HEK293T (cell line): ENCODE data around the gene OR2H2.

ENCODE experiments used
- ARNT ChIP-seq: fragments of 450-650 bp; IDR thresholded peaks from 2 replicates; pipeline ENCODE4 v1.6.1; 2017; ENCODE audit warnings: mild to moderate bottlenecking
- BHLHE40 ChIP-seq: fragments of 450-650 bp; IDR thresholded peaks from 2 replicates; pipeline ENCODE4 v1.6.1; 2016; ENCODE audit warnings: mild to moderate bottlenecking, moderate library complexity, borderline replicate concordance
- ELF4 ChIP-seq: fragments of 450-650 bp; IDR thresholded peaks from 2 replicates; pipeline ENCODE4 v1.6.1; 2017; ENCODE audit warnings: antibody characterized with exemption
- FOXA1 ChIP-seq: fragments of 450-650 bp; IDR thresholded peaks from 2 replicates; pipeline ENCODE4 v1.6.1; 2016; ENCODE audit warnings: mild to moderate bottlenecking
- FOXK2 ChIP-seq: fragments of 450-650 bp; IDR thresholded peaks from 2 replicates; pipeline ENCODE4 v1.6.1; 2016; ENCODE audit warnings: mild to moderate bottlenecking
- FOXM1 ChIP-seq: fragments of 450-650 bp; IDR thresholded peaks from 2 replicates; pipeline ENCODE4 v1.6.1; 2017; ENCODE audit warnings: mild to moderate bottlenecking, borderline replicate concordance
- HDGF ChIP-seq: fragments of 450-650 bp; IDR thresholded peaks from 2 replicates; pipeline ENCODE4 v1.6.1; 2017; ENCODE audit warnings: antibody characterized with exemption, borderline replicate concordance
- NFRKB ChIP-seq: fragments of 450-650 bp; IDR thresholded peaks from 2 replicates; pipeline ENCODE4 v1.6.1; 2016; ENCODE audit warnings: mild to moderate bottlenecking, moderate library complexity
- SP1 ChIP-seq: fragments of 450-650 bp; IDR thresholded peaks from 2 replicates; pipeline ENCODE4 v1.6.1; 2017
- SUZ12 ChIP-seq: fragments of 450-650 bp; IDR thresholded peaks from 2 replicates; pipeline ENCODE4 v1.6.1; 2016; ENCODE audit warnings: mild to moderate bottlenecking
- TARDBP ChIP-seq: fragments of 450-650 bp; IDR thresholded peaks from 2 replicates; pipeline ENCODE4 v1.6.1; 2016
- ZNF384 ChIP-seq: fragments of 450-650 bp; IDR thresholded peaks from 2 replicates; pipeline ENCODE4 v1.6.1; 2016
- TF ChIP-seq, protein P1 (sequence below): fragments of 450-650 bp; IDR thresholded peaks from 2 replicates; pipeline ENCODE4 v1.6.1; 2016

DNA sequence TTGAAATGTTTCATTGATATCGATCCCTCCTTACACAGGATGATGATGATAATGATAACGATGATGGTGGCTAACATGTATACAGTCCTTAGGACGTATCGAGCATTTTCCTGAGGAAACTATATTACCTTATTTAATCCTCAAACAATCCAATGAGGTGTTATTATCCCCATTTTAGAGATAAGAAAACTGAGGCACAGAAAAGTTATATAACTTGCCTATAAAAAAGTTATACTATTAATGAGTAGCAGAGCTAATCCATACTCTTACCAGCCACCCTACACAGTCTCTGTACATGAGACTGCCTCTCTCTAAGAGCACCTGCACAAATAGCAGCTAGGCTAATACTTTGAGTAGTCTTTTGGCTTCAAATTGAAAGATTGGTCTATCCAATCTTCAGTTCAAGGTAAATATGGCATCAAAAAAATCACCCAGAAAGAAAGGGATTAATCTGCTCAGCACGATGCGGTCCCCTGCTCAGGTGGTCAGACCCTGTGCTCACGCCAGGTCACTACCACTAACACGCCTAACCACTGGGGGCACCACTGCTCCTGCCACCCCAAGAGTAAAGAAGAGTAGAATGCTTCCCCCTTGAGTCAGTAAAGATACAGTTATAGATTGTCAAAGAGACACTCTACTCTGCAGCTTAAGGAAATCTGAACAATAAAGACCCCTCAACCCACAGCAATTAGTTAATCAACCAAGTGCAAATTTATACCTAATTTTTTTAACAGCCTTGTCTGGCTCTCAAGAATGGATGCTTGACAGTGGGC lies 33.0 kb downstream of the OR2H2 start:
- TF ChIP-seq HDGF = no peak
- no peak for TF ChIP-seq FOXK2
- TF ChIP-seq BHLHE40 = no peak
- TF ChIP-seq TARDBP = no peak
- TF ChIP-seq FOXM1 = no peak
- TF ChIP-seq SUZ12 = no peak
- TF ChIP-seq FOXA1 = no peak
- no peak for TF ChIP-seq ARNT
- TF ChIP-seq SP1 = no peak
- TF ChIP-seq NFRKB = no peak
- TF ChIP-seq ELF4 = no peak
- TF ChIP-seq ZNF384 = no peak
- TF ChIP-seq, protein P1, sequence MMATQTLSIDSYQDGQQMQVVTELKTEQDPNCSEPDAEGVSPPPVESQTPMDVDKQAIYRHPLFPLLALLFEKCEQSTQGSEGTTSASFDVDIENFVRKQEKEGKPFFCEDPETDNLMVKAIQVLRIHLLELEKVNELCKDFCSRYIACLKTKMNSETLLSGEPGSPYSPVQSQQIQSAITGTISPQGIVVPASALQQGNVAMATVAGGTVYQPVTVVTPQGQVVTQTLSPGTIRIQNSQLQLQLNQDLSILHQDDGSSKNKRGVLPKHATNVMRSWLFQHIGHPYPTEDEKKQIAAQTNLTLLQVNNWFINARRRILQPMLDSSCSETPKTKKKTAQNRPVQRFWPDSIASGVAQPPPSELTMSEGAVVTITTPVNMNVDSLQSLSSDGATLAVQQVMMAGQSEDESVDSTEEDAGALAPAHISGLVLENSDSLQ = no peak
